ENCODE data around the gene SLC22A16.

The SLC22A16 gene

DNA sequence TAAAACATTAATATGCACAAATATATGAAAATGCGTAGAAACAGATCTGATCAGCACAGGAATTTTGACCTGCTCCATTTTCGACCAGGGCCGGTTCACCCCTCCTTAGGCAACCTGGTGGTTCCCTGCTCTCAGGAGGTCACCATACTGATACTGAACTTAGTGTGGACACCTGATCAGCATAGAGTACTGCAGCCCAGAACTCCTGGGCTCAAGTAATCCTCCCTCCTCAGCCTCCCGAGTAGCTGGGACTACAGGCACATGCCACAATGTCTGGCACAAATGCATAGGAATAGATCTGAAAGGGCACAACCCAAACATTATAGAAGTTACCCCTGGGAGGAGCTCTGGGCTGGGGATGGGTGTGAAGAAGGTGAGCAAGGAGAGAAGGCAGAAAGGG lies 36.4 kb downstream of the SLC22A16 start:
- DNase-seq = no peak

GRCh38 chr6:110439356-110439755 lies 37.1 kb downstream of the SLC22A16 start:
- DNase-seq = no peak

DNA sequence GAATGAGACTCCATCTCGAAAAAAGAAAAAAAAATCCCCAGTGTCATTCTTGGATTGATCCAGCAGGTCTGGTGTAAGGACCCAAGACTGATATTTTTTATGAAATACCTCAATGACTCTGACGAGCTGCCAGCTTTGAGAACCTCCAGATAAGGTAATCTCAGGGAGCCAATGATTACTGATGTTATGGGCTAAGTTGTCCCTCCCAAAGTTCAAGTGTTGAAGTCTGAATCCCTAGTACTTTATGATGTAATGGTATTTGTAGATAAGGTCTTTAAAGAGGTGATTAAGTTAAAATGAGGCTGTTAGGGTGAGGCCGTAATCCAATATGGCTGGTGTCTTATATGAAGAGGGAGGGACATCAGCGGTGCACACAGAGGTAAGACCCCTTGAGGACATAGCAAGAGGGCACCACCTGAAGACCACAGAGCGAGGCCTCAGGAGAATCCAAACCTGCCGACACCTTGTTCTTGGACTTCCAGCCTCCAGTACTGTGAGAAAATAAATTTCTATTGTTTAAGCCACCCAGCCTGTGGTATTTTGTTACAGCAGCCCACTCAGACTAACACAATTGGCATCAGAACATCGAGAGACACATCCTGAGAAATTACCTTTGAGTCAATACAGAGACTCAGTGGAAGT lies 41.3 kb downstream of the SLC22A16 start:
- no peak for DNase-seq

DNA sequence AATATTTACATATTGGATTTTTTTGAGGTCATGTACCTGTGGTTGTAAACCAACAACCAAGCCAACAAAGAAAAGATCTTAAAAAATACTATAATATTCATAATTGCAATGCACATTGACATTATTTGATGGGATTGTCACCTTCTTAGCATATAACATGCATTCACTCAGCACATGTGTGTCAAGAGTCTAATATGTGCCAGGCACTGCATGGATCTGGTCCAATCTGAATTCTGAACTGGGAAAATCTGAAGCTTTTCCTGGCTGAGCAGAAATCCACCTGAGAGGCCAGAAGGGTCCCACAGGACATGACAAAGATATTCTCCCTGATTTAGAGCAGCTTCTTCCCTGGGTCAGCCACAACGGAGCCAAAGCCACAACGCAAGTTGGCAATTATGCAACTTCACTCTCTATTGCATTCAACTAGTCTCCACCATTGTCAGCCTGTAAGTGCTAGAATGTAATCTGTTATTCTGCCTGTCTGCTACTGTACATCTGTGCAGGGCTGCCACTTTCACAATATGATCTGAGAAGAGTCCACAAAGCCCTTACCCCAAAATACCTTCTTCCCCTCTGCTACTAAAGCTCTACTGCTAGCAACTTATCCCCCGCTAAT lies 44.0 kb downstream of the SLC22A16 start:
- DNase-seq = no peak

- no peak for DNase-seq
Observed at GRCh38 chr6:110430741-110431140, 45.7 kb downstream of the SLC22A16 start.

- no peak for DNase-seq
Observed at GRCh38 chr6:110430236-110430635, 46.2 kb downstream of the SLC22A16 start.

DNA sequence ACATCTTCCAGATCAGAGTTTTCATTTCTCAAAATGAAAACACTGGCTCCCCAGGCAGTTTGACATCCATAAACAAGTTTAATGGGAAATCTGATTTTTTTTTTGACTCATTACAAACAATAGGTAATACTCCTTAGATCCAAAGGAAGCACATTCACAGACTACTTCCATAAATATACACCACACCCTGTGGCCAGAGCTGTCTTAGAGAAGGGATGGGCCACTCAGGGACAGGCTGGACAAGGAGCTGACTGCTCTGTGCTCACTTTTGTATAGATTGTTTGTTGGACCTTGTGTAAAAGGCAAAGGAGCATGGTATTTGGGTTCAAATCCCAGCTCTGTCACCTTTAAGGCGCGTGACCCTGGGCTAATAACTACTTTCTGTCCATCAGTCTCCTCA lies 48.3 kb downstream of the SLC22A16 start:
- no peak for DNase-seq

DNA sequence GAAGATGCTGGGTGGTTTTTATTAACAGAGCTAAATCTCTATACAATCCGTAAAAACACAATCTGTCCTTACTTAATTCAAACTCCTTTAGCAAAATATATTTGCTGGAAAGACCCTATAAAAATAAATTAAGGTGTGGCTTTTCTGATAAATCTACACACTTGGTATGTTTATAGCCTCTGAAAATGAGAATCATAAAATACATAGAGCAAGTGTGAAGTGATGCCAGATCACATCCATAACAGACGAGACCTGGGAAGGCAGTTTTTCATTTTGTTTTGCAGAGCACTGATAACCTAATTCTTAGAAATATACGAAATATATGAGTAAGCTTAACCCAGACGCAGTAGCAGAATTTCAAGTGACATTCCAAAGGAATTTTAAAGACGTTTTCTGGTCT lies 50.6 kb downstream of the SLC22A16 start:
- DNase-seq = no peak

- DNase-seq = no peak
Observed at GRCh38 chr6:110422444-110422822, 54.0 kb downstream of the SLC22A16 start.

DNA sequence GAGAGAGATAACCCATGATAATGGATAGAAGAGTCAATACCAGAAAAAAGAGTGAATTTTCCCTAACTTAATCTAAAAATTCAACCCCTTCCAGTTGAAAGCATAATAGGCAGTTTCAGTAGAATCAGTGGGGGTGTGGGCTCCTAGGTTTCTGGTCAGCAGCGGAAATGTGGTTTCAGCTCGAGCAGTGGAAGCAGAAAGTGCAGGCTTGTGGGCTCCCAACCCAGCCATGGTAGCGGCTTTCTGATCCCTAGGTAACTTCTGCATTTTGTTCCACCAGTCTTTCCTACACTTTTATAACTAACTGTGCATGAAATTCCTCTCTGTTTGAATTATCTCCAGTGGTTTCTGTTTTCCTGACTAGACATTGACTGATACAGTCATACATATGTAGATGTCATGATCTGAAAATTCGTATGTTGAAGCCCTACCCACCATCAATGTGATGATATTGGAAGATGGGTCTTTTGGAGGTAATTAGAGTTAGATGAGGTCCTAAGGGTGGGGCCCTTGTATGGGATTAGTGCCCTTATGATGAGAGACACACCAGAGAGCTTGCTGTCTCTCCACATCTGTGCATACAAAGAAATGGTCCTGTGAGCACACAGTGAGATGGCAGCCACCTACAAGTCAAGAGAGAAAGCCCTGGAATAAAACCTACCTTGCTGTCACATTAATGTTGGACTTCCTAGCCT lies 54.5 kb downstream of the SLC22A16 start:
- no peak for DNase-seq

DNA sequence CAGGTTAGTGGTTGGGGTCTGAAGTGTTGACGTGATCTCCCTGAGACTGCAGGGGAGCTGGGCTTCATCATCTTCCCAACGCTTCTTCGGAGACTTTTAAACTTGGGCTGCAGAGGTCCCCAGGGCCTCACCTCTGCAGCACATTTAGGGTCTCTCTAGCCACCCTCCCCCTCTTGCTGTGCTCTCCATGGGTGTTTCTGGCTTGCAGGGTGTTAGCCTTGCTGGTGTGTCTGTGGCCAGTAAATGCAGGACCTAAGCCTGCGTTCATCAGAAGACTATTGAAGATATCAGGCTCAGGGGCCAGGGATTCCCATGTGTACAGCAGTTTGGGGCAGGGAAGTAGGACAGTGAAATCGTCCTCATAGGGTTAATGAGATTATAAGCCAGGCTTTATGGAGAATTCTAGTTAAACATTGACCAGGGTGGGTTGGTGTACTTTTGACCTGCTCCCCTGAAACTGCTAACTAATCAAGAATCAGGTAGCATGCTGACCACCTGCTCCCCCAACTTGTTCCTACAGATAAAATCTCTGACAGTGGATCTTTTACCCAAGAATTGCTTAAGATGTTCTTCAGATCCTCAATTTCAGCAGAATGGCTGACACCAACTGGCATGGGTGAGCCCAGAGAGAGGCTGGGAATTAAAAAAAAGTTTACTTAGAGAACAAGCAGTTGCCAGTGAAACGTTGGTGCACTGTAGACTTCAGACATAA lies 57.2 kb downstream of the SLC22A16 start:
- DNase-seq = no peak

DNA sequence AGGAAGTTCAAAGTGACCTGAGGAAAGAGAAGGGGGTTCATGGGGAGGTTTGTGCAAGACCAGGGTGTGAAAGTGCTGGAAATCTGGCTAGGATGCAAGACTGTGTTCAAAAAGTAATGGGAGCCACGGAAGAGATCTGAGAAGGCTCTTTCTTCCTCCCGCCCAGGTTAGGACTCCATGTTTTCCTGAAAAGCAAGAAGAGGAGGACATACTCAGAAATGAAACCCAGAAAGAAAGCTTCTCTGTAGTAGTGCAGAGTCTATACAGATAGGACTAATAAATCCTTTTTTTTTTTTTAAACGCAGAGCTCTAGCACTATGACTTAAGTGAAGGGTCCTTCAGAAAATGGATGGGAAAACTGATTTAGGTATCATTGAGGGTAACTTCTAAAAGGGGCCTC lies 57.8 kb downstream of the SLC22A16 start:
- DNase-seq = no peak

DNA sequence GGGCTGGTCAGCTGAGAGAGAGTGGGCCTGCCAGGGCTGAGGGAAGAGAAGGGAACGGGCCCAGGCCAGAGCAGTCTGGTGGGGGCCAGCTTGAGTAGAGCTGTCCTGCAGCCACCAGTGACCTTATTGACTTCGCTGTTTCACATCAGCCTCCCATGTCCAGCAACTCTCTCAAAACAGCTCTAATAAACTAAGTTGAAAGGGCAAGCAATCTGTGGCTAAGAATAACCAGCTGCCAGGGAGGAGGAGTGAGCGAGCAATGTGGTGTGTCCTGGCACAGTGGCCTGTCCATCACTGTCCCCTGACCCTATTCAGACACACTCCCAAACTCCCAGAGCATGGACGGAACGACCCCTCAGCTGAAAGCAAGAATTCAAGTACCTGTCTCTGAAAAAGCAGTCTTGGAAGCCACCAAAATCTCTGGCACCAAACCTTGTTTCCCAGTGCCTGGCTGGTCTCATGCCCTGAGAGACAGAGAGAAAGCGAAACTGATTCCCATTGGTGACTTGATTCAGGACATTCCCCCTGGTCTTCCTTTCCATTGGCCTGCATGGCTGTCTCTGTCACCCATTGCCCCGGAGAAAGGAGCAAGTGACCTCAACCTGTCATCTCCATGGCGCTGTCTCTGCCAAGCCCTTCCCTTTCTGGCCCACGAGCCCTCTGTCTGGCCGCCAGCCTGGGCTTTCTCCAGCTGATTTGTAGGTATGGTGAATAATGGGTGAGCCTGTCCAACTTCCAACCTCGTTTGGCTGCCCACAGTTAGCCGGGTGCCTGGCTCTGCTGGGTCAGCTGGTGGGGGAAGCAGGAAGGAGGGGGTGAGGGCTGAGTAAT lies 61.1 kb downstream of the SLC22A16 start, which contains the start of gene DDO:
Gene DDO, minus strand, starts transcription at position 490 of the 831 bp plus-strand sequence. CDS start 2,113 bp downstream, outside the sequence.
- no peak for DNase-seq

GRCh38 chr6:110414669-110415068 lies 61.7 kb downstream of the SLC22A16 start:
- DNase-seq = no peak

GRCh38 chr6:110412360-110412759 lies 64.1 kb downstream of the SLC22A16 start:
- no peak for DNase-seq

- no peak for DNase-seq
Observed at GRCh38 chr6:110410511-110410910, 65.9 kb downstream of the SLC22A16 start.

DNA sequence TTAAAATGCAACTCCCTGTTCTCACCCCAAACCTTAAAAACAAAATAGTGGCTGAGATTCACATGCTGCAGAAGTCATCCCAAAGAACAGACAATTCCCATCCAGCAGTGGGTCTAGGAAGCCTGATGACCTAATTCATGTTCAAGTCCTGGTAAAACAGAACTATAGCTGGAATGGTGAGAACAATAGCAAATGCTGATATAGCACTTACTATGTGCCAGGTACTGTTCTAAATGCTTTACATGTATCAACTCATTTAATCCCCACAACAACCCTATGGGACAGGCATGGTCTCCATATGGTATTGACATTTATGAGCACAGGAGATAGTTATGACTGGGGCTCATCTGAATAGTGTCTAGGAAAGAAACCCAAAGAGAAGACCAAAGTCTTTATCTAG lies 66.6 kb downstream of the SLC22A16 start:
- DNase-seq = no peak

DNA sequence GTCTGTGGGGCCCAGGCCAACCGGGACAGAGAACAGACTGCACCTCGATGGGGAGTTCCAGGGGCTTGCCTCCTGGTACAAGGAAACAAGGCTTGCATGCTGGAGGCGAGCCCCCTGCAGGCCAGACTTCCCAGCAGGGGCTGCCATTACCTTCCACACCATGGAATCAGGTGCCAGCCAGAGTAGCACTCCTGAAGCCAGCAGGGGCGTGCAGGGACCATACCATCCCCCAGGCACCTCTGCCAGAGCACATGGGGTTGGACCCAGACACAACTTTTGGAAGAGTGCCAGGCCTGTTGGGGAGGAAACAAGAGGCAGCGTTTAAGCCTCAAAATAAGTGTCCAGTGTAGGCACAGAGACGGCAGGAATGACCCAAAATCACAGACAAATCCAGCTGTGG lies 67.5 kb downstream of the SLC22A16 start:
- no peak for DNase-seq

DNA sequence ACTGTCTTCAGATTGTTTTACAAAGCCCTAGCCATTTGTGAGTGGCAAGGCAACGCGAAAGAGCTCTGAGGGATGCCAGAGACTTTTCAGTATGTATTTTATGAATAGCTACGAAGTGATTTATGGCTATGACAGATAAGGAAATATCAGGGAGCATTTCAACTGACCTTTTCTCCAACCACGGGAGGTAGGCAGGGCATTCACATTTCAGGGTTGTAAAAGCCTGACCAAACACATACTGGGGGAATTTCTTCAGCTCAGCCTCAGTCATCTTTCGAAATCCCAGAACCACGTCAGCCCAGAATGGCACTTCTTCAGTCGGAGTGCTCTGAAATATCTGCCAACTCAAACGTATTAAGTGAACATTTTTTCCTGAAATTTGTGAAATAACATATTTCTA lies 71.8 kb downstream of the SLC22A16 start:
- no peak for DNase-seq

- DNase-seq = no peak
Observed at GRCh38 chr6:110401585-110402176, 74.7 kb downstream of the SLC22A16 start.

DNA sequence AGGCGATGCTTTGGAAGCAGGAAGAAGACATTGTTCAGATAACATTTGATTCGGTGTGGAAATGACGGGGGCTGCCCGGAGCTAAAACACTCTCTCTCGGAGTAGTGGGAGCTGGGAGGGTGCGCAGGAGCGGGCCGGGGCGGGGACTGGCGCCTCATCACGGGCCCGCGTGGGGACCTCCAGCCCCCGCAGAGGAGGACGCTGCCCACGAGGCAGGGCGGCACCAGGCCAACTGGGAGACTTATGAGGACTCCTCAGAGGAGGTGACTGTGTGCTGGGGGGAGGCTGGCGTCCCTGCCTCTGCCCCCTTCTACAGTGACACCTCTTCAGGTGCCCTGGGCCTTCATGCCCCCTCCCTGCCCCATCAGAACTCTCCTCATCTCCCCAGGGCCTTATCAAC lies 76.2 kb downstream of the SLC22A16 start:
- DNase-seq = no peak

Measured in activated CD4-positive, alpha-beta T cell treated with anti-CD3 and anti-CD28 coated beads for 4 hours (primary cell).